HG03097 (cell line): Measurements from ENCODE around the gene KBTBD3.

ENCODE experiments used
- ATAC-seq: cut with Tn5 transposase; IDR thresholded peaks from one replicate; pipeline ENCODE4 v1.9.1; 2021; ENCODE audit not compliant: unreplicated experiment, low FRiP score

The KBTBD3 gene, protein sequence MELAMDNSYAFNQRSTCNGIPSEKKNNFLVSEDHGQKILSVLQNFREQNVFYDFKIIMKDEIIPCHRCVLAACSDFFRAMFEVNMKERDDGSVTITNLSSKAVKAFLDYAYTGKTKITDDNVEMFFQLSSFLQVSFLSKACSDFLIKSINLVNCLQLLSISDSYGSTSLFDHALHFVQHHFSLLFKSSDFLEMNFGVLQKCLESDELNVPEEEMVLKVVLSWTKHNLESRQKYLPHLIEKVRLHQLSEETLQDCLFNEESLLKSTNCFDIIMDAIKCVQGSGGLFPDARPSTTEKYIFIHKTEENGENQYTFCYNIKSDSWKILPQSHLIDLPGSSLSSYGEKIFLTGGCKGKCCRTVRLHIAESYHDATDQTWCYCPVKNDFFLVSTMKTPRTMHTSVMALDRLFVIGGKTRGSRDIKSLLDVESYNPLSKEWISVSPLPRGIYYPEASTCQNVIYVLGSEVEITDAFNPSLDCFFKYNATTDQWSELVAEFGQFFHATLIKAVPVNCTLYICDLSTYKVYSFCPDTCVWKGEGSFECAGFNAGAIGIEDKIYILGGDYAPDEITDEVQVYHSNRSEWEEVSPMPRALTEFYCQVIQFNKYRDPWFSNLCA

DNA sequence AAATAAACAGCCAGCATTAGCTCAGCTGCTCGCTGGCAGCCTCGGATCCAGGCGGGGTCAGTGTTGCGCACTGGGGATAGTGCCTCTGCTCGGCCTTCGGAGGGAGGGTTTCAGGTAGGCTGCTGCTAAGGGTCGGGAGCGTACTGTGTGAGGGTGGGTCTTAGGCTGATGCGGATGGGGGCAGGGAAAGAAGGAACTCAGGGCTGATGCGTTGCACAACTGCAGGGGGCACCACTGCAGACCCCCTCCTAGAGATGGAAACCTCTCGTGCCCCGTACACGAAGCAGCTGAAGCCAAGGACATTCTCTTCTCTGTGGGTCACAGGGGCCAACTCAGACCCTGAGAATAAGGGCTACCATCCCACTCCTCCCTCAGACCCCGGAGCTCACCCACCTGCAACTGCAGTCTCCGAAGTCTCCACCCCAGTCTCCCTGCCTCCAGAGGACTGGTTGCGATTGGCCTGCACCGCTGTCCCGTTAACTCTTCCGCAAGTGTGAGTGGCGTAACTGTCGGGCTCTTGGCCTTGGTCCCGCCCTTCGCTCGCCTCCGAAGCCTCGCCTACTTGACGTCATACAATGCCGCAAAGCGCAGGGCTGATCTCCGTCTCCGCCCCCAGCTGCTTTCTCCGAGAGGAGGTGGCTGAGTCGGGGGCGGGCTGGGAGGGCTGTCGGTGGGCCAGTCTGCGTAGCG lies at the start of gene KBTBD3:
TSS of gene KBTBD3 (minus strand) at position 429 of the 690 bp plus-strand sequence. CDS start 18,250 bp downstream, outside the sequence.
- ATAC-seq: peak; percentile 97

DNA sequence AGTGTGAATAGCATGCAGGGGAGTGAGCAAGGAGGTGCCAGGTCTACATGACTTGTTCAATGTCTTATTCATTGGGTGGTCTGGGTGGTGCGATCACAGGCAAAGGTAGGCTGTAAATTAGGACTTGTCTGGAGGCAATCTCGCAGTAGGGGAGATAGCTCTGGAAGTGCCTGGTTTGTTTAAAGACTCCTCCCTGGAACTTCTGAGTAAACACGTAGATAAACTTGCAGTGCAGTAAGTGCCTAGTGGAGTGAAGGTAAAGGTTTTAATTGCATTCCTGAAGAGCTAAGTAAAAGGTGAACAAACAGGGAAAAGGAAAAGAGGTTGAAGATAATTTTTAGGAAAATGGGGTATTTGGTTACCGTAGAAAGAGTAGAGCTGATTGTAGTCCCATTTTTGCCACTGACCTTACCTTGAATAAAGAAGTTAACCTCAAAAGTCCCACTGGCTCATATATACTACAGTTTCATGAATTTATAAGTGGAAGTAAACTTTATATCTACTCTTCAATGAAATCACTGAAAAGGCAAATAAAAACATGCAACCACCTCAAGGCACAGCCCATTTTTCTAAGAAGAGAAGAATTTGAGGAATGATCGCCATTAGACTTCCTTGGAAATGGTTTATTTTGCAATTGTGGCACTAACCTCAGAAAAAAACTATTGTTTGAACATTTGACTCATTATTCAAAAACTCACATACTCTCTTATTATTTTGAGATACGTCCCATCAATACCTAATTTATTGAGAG lies 44.6 kb upstream of the KBTBD3 start:
- ATAC-seq: no peak

DNA sequence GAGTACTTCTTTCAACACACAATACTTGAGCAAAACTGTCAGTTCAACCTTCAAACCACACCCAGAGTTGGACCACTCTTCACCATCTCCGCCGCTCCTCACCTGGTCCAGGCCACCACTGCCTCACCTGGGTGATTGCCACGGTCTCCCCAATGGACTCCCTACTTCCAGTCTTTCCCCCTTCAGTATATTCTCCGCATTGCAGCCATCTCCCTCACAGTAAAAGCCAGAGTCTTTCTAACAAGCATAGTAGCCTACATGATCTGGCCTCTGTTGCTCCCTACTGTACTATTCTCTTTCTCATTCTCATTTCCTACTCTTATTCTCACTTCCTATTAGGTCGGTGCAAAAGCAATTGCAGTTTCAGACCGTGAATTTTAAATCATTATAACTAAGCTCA lies 28.8 kb upstream of the KBTBD3 start:
- ATAC-seq: no peak

GRCh38 chr11:106101819-106102218 lies 24.7 kb upstream of the KBTBD3 start:
- no peak for ATAC-seq

GRCh38 chr11:106101370-106101769 lies 24.2 kb upstream of the KBTBD3 start:
- ATAC-seq: no peak

DNA sequence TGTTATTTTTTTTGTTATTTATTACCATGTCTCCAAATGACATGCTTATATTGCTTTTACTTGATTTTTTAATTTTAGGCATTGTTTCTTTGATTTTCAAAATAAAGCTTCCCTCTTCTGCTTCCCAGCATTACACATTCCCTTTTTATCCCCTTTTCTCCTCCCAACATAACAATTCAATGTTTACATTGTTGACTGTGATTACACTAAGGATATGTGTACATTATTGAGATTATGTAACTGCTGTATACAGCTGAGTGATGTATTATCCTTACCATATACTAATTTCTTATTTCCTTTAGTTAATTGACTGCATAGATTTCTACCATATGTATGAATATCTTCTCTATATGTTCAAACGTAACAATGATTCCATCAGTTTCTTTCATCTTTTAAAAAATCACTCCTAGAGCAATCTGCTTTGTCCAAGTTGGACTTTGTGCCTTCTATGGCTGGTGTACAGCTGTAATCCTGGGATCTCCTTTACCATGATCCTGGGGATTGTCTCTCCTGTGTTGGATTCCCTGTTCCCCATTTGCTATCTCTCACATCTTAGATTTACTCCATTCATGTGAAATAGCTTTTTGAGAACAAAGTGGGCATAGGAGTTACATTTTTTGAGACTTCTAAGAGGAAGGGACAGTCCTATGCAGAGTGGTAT lies 21.9 kb upstream of the KBTBD3 start:
- no peak for ATAC-seq

DNA sequence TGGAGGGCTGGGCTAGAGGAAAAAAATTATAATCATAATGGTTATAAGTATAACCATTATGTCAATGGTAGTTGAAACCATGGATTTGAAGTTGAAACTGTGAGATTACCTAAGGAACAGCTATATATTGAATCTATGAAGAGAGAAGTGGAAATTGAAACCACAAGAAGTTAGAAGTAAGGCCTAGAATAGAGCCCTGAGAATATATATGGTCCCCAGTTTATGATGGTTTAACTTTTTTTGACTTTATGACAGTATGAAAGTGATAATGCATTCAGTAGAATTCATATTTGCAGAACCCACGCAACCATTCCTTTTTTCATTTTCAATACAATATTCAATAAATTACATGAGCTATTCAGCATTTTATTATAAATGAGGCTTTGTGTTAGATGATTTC lies 15.3 kb upstream of the KBTBD3 start:
- no peak for ATAC-seq

- ATAC-seq: peak; percentile 98
These were observed 14.5 kb upstream of the KBTBD3 start for GRCh38 chr11:106091480-106092123.

- ATAC-seq: no peak
These were observed 11.7 kb upstream of the KBTBD3 start for GRCh38 chr11:106088896-106089295.

GRCh38 chr11:106087815-106088435 lies 10.8 kb upstream of the KBTBD3 start:
- ATAC-seq: no peak

- ATAC-seq: no peak
These were observed 9.7 kb upstream of the KBTBD3 start for GRCh38 chr11:106086850-106087249.

GRCh38 chr11:106086135-106086534 lies 9.0 kb upstream of the KBTBD3 start:
- no peak for ATAC-seq

DNA sequence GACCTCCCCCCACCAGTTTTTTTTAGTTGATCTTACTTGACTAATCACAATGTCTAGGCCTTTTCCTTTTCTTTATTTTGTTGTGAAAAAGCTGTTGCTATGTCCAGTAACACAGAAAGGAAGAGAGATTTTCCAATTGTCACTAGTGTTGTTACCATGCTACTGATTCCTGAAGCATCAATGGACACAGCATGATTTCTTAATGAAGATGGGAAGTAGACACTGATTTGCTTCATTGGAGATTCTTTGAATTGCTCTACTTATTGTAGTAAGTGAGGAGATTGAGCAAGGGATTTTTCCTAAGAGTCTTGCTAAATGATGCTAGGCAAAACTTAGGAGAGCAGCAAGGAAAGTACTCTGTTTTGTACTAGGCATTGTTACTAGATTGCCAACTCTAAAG lies 4.9 kb upstream of the KBTBD3 start:
- ATAC-seq: no peak

- ATAC-seq: peak; percentile 12
These were observed 685 bp upstream of the KBTBD3 start, which contains the start of gene AASDHPPT for GRCh38 chr11:106077609-106078455. TSS of gene AASDHPPT (plus strand) at chr11:106077662. CDS start at chr11:106077711, 49 bp downstream.

GRCh38 chr11:106076171-106076918 lies 802 bp downstream of the KBTBD3 start:
- ATAC-seq: no peak

DNA sequence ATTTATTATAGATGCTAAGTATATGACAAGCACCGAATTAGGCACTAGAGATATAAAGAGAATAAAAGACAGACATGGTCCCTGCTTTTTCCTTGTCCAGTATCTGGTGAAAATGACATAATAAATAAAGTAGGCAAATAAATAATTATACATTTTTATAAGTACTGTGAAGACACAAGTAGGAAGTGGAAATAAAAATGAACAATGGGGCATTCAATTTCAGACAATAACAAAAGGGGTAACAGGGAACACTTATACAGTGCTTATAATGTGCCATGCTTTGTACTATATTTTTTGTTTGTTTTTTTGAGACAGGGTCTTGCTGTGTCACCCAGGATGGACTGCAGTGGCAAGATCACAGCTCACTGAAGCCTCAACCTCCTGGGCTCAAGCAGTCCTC lies 4.3 kb downstream of the KBTBD3 start:
- no peak for ATAC-seq

DNA sequence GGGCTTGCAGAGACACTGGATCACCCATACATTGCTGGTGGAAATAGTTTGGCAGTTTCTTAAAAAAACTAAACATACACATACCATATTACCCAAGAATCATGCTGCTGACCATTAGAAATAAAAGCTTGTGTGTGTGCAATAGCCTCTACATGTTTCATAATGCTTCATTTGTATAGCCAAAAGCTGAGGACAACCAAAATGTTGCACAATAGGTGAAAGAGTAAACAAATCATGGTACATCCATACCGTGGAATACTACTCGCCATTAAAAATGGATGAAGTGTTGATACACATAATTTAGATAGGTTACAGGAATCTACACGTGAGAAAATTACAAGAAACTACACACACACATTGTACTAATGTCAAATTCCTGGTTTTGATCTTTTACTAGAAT lies 6.5 kb downstream of the KBTBD3 start:
- ATAC-seq: no peak

DNA sequence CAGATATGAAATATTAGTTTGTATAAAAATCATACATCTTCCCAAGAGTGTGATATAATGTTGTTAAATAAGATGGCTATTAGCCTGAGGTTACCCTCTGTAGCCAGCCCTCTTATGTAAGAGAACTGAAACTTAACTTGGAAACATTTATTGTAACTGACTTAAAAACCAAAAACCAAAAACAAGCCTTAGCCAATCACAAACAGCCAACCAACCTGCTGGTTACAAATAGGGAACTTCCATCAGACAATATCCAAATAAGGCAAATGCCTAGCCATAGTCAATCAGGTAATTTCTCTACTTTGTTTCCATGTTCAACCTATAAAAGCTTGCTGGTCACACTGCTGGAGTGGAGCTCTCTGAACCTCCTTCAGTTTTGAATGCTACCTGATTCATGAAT lies 14.1 kb downstream of the KBTBD3 start:
- ATAC-seq: no peak
